NB4 (cell line): ENCODE results near the gene LYRM4.

Experiments
- DNase-seq: peaks from one replicate; pipeline ENCODE4 v3.0.0; 2010; ENCODE audit warnings: low read depth
- H3K4me3 ChIP-seq: one replicate; pipeline ENCODE4 v1.5.1; 2011; ENCODE audit warnings: mild to moderate bottlenecking, low read depth, low read length, moderate library complexity
- CTCF ChIP-seq: IDR thresholded peaks from one replicate; pipeline ENCODE4 v1.5.1; 2012; ENCODE audit warnings: low read depth, low read length
- MAX ChIP-seq: IDR thresholded peaks from 2 replicates; pipeline ENCODE4 v1.6.1; 2011; ENCODE audit warnings: low read depth, low read length
- MYC ChIP-seq: IDR thresholded peaks from 2 replicates; pipeline ENCODE4 v1.6.1; 2011; ENCODE audit warnings: low read depth, low read length
- POLR2A ChIP-seq: IDR thresholded peaks from 2 replicates; pipeline ENCODE4 v1.6.1; 2011; ENCODE audit warnings: mild to moderate bottlenecking; ENCODE audit not compliant: insufficient read length; ENCODE audit errors: extremely low read depth

LYRM4 gene

GRCh38 chr6:5237805-5238204, 22.9 kb downstream of the LYRM4 start:
- no peak overlapping the region for H3K4me3 ChIP-seq
- TF ChIP-seq CTCF (no peak), MAX (no peak), MYC (no peak), POLR2A (no peak)
- no peak for DNase-seq

DNA sequence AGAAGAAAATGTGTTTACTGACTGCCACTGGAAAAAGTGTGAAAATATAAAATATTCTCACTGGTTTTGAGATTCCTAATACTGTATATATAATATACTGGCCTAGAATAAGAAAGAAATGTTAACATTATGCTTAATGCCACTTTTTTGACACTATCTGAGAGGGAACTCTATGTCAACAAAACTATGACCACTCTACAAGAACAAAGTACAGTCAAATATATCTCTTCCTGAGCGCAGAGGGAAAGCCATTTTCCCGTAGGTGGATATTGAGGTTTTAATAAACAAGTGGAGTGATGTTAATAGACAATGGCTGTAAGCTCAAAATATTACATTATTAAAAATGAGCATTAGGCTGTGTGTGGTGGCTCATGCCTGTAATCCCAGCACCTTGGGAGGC, 24.9 kb downstream of the LYRM4 start:
- no peak overlapping the region for H3K4me3 ChIP-seq
- DNase-seq = no peak
- no peak for TF ChIP-seq POLR2A
- TF ChIP-seq CTCF = no peak
- no peak for TF ChIP-seq MAX
- no peak for TF ChIP-seq MYC

GRCh38 chr6:5234874-5235273, 25.9 kb downstream of the LYRM4 start:
- DNase-seq = no peak
- no peak overlapping the region for H3K4me3 ChIP-seq
- TF ChIP-seq MYC (no peak), MAX (no peak), POLR2A (no peak), CTCF (no peak)

- TF ChIP-seq MYC = no peak
- no peak for TF ChIP-seq POLR2A
- TF ChIP-seq CTCF = no peak
- no peak for DNase-seq
- H3K4me3 ChIP-seq = no peak overlapping the region
Measured at GRCh38 chr6:5231289-5231688, 29.5 kb downstream of the LYRM4 start.

GRCh38 chr6:5230081-5230480, 30.7 kb downstream of the LYRM4 start:
- TF ChIP-seq MAX = no peak
- no peak for TF ChIP-seq MYC
- TF ChIP-seq CTCF = no peak
- no peak for TF ChIP-seq POLR2A
- H3K4me3 ChIP-seq = no peak overlapping the region
- DNase-seq = no peak

DNA sequence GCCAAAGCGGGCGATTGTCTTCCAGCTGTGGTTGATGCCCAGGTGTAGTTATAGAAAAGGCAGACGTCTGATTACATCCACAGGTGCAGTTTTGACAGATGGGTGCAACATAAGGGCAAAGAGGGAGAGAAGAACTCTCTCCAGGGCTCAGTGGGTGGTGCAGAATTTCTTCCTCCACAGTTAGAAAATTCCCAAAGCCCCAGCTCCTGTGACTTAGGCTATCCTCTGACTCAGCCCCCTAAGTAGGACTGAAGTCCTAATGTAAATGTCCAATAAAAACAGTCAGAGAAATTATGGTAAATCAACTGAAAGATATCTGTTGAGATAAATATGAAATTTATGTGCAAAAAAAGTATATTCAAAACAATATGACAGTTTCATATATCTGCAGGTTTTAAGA, 31.4 kb downstream of the LYRM4 start:
- no peak overlapping the region for H3K4me3 ChIP-seq
- no peak for TF ChIP-seq MAX
- no peak for TF ChIP-seq CTCF
- TF ChIP-seq MYC = no peak
- TF ChIP-seq POLR2A = no peak
- DNase-seq = no peak
